Muscle of arm (tissue), 14 donors: ENCODE measurements around the gene ADIPOR1. TPM values are rescaled to one million over a fixed set of nuclear protein-coding genes. Genes with fewer than 3 reads are reported as not detected.
"Not testable (repeated sequence)": the region's sequence is repeated elsewhere in the genome, so short reads cannot be mapped to it uniquely, and the experiment has no call there.

Experiments used
- DNase-seq: peaks from one replicate; pipeline ENCODE4 v3.0.0-alpha.2; 2013
- long read RNA-seq, 11 donors: transcript quantifications; one replicate each; lab custom pipeline, GENCODE V29; 2026
- polyA plus RNA-seq, 12 donors: library from polyadenylated mRNA; unstranded; fragments of 120-200 nt; gene quantifications; one replicate each; pipeline ENCODE4 v1.2.1, GENCODE V29; 2013; ENCODE audit not compliant: insufficient read length in 12 of 12

The ADIPOR1 gene
- polyA plus RNA-seq: 10 to 100 TPM in 11 of 12 donors, not detected in 1; 61.1 to 98.8 (median 72.9) TPM
- long read RNA-seq, donor 1, transcript ADIPOR1-201 (8 exons, 2,177 nt): major isoform, 28 of 44 reads
- long read RNA-seq, donor 1, partial matches to known transcripts: 15 of 44 reads
- long read RNA-seq, donor 1, other reads (novel, unspliced or antisense): 0 of 44 reads
- long read RNA-seq, donor 2, transcript ADIPOR1-201 (8 exons, 2,177 nt): major isoform, 27 of 40 reads
- long read RNA-seq, donor 2, partial matches to known transcripts: 0 of 40 reads
- long read RNA-seq, donor 2, other reads (novel, unspliced or antisense): 12 of 40 reads
- long read RNA-seq, donor 3, transcript ADIPOR1-201 (8 exons, 2,177 nt): major isoform, 9 of 10 reads
- long read RNA-seq, donor 3, partial matches to known transcripts: 0 of 10 reads
- long read RNA-seq, donor 3, other reads (novel, unspliced or antisense): 0 of 10 reads
- long read RNA-seq, donor 4, transcript ADIPOR1-201 (8 exons, 2,177 nt): major isoform, 7 of 7 reads
- long read RNA-seq, donor 4, partial matches to known transcripts: 0 of 7 reads
- long read RNA-seq, donor 4, other reads (novel, unspliced or antisense): 0 of 7 reads
- long read RNA-seq, donor 5, transcript ADIPOR1-201 (8 exons, 2,177 nt): major isoform, 36 of 52 reads
- long read RNA-seq, donor 5, partial matches to known transcripts: 10 of 52 reads
- long read RNA-seq, donor 5, other reads (novel, unspliced or antisense): 6 of 52 reads
- long read RNA-seq, donor 6, transcript ADIPOR1-201 (8 exons, 2,177 nt): major isoform, 11 of 13 reads
- long read RNA-seq, donor 6, partial matches to known transcripts: 0 of 13 reads
- long read RNA-seq, donor 6, other reads (novel, unspliced or antisense): 0 of 13 reads
- long read RNA-seq, donor 7, transcript ADIPOR1-201 (8 exons, 2,177 nt): major isoform, 11 of 12 reads
- long read RNA-seq, donor 7, partial matches to known transcripts: 0 of 12 reads
- long read RNA-seq, donor 7, other reads (novel, unspliced or antisense): 0 of 12 reads
- long read RNA-seq, donor 8, transcript ADIPOR1-201 (8 exons, 2,177 nt): major isoform, 25 of 40 reads
- long read RNA-seq, donor 8, partial matches to known transcripts: 0 of 40 reads
- long read RNA-seq, donor 8, other reads (novel, unspliced or antisense): 13 of 40 reads
- long read RNA-seq, donor 9, transcript ADIPOR1-201 (8 exons, 2,177 nt): major isoform, 10 of 12 reads
- long read RNA-seq, donor 9, partial matches to known transcripts: 0 of 12 reads
- long read RNA-seq, donor 9, other reads (novel, unspliced or antisense): 0 of 12 reads
- long read RNA-seq, donor 10, transcript ADIPOR1-201 (8 exons, 2,177 nt): major isoform, 21 of 31 reads
- long read RNA-seq, donor 10, partial matches to known transcripts: 5 of 31 reads
- long read RNA-seq, donor 10, other reads (novel, unspliced or antisense): 5 of 31 reads
- long read RNA-seq, donor 11, transcript ADIPOR1-201 (8 exons, 2,177 nt): major isoform, 17 of 25 reads
- long read RNA-seq, donor 11, partial matches to known transcripts: 0 of 25 reads
- long read RNA-seq, donor 11, other reads (novel, unspliced or antisense): 7 of 25 reads

GRCh38 chr1:202957733-202958543 lies at the start of gene ADIPOR1:
ADIPOR1 (minus strand) TSS chr1:202958312; CDS start chr1:202951070, 7,242 bp downstream.
- peak; percentile 88 for DNase-seq

DNA sequence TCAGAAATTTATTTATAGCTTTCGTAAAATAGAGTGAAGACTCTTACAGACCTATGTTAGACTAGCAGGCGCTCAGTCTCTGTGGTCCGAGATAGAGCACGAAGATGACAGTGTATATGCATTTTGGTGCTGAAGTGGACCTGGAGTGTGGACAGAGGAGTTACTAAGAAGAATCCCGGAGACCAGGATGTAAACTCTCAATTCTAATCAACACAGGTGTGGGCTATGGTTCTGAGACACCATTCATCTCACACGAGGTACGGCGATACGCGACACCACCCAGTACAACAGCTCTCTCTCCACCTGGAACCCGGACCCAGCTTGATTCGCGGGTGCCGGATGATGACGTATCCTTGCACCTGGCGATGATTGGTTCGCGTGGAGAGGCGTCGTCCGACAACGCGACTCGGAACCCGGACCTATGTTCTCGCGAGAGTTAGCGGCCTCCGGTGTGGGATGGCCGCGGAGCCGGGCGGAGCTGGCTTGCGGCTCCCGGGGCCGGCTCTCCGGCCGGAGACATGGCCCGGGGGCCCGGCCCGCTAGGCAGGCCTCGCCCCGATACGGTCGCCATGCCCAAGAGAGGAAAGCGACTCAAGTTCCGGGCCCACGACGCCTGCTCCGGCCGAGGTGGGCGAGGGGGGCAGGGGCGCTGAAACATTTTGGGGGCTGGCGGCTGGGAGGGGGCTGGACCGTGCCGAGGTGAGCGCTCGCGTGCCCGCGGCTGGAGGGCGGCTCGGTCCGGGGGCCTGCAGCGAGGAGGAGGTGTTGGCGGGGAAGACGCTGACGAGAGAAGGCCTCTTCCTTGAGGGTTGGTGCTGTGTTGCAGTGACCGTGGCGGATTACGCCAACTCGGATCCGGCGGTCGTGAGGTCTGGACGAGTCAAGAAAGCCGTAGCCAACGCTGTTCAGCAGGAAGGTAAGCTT lies 49.1 kb upstream of the ADIPOR1 start, which contains the start of gene TMEM183A:
TMEM183A (plus strand) TSS at position 427 of the 924 bp plus-strand sequence; CDS start at position 519, 92 bp downstream.
- DNase-seq: peak; percentile 98

- not testable (repeated sequence) for DNase-seq
These were observed 47.5 kb upstream of the ADIPOR1 start for GRCh38 chr1:203005395-203006142.

DNA sequence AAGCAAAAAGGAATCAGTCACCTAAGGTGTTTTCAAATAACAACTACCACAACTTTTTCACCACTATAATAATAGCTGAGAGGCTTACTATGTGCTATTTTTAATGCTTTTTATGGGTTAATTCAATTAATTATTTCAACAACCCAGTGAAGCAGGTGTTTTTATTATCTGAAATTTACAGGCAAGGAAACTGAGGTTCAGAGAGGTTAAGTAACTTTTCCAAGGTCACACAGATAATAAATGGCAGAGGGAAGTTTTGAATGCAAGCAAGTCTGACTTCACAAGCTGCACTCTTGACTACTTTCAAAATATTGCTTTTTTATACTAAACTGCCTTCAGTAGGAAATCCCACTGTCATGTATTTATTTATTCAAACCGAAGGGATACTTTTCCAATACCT lies 44.8 kb upstream of the ADIPOR1 start:
- no peak for DNase-seq

DNA sequence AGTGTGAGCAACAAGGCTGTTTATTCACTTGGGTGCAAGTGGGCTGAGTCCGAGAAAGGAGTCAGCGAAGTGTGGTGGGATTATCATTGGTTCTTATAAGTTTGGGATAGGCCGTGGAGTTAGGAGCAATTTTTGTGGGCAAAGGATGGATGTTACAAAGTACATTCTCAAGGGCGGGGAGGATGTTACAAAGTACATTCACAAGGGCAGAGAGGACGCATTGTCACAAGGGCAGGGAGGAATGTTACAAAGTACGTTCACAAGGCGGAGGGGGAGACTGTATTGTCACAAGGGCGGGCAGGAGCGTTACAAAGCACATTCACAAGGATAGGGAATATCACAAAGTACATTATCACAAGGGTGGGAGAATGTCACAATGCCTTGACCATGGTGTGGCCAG lies 43.9 kb upstream of the ADIPOR1 start:
- DNase-seq: no peak

DNA sequence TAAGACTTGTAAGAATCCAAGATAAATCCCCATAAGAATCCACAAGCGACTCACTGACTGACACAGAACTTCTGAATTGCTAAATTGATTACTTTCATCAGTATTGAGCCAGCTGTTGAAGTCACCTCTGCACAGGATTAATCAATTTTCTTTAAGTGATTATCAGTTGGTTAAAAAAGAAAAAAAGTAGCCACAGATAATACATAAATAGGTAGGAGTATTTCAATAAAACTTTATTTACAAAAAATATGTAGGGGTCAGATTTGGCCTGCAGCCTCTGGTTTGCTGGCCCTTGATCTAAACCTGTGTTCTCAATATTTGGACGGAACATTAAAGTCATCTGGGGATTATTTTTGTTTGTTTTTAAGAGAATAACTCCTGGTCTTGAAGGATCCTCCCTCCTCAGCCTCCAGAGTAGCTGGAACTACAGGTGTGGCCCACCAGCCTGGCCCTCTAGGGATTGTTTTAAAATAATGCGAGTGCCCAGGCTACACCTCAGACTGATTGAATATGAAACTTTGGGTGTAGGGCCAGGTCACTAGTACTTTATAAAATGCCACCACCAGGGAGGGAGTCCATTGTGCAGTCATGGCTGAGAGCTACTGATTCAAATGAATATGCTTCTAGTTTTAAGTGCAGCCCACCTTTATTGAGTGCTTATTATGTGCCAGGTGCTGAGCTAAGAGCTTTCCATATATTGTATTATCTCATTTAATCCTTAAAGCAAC lies 42.3 kb upstream of the ADIPOR1 start:
- no peak for DNase-seq

GRCh38 chr1:202998836-202999750 lies 41.0 kb upstream of the ADIPOR1 start:
- DNase-seq: peak; percentile 52

DNA sequence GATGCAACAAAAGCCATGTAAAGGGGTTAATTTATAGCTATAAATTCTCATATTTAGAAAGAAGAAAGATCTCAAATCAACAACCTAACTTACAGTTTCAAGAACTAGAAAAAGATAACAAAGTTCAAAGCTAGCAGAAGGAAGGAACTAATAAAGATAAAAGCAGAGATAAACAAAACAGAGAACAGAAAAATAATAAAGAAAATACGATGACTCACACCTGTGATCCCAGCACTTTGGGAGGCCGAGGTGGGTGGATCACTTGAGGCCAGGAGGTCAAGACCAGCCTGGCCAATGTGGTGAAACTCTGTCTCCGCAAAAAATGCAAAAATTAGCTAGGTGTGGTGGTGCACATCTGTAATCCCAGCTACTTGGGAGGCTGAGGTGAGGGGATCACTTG lies 36.6 kb upstream of the ADIPOR1 start:
- DNase-seq: no peak

- DNase-seq: no peak
These were observed 33.0 kb upstream of the ADIPOR1 start for GRCh38 chr1:202991112-202991511.

- no peak for DNase-seq
These were observed 31.8 kb upstream of the ADIPOR1 start for GRCh38 chr1:202989879-202990278.

GRCh38 chr1:202987922-202988583 lies 29.9 kb upstream of the ADIPOR1 start:
- DNase-seq: no peak

DNA sequence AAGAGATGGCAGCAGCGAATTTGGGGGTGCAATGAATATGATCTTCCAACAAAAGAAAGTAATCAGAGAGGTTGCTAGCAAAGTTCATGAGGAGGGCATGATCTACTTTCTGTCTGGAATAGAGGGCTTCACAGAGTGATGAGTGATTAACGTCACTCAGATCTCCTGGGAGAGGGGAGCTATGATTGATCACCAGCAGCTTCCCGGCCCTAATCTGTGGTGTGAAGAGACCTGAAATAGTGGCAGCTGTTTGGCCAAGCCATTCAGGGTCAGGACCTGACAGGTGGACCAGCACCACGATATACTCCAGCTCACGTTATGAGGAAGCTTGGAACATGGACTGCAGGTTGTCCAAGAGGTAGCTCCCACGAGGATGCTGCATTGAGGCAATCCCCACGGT lies 29.1 kb upstream of the ADIPOR1 start:
- no peak for DNase-seq

GRCh38 chr1:202986120-202986519 lies 28.0 kb upstream of the ADIPOR1 start:
- DNase-seq: not testable (repeated sequence)

DNA sequence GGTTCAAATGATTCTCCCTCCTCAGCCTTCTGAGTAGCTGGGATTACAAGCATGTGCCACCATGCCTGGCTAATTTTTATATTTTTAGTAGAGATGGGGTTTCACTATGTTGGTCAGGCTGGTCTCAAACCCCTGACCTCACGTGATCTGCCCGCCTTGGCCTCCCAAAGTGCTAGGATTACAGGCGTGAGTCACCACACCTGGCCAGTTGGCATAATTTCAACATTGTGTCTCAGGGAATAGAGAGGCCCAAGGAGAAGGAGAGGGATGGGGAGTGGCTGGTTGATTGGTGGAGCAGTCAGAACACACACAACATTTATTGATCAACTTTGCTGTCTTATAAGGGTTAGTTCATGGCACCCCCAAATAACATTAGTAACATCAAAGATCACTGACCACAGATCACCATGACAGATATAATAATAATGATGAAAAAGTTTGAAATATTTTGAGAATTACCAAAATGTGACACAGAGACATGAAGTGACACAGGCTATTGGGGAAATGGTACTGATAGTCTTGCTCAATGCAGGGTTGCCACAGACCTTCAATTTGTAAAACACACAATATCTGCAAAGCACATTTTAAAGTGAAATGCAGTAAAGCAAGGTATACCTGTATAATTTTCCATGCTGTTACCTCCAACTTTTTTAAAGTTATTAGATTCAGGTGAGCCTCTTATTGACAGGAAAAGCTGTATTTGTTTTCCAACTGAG lies 24.8 kb upstream of the ADIPOR1 start:
- no peak for DNase-seq

- DNase-seq: no peak
These were observed 23.8 kb upstream of the ADIPOR1 start for GRCh38 chr1:202981939-202982338.
